H1 (cell line): ENCODE results near the gene DCAF8. TPM values are rescaled to one million over a fixed set of nuclear protein-coding genes. Genes with fewer than 3 reads are reported as not detected.

Experiments used
- CTCF ChIA-PET: fragments of 300-600 bp; sonication (Branson Sonifier 250); formaldehyde crosslinking; loops from one replicate; lab custom pipeline; 2021; ENCODE audit not compliant: partially characterized antibody; lab: Charles Lee
- POLR2A ChIA-PET: fragments of 300-600 bp; sonication (Branson Sonifier 250); formaldehyde crosslinking; loops from one replicate; lab custom pipeline; 2021; ENCODE audit warnings: inconsistent platforms; ENCODE audit not compliant: partially characterized antibody; lab: Charles Lee
- DNase-seq, 2 experiments: peaks; one replicate each; pipeline versions ENCODE4 v3.0.0 to v3.0.0-alpha.2; 2010 to 2022; ENCODE audit warnings: low spot score in 2 of 2, low read depth in 1 of 2, mixed read lengths in 1 of 2
- FAIRE-seq: peaks from 2 replicates; lab custom pipeline; 2011; peaks lifted over from hg19 to GRCh38; lab: Jason Lieb, UNC
- H2AFZ ChIP-seq: 2 replicates; pipeline ENCODE4 v1.8.1; 2012; ENCODE audit warnings: low read length, inconsistent platforms
- H2AK5ac ChIP-seq: 2 replicates; pipeline ENCODE4 v1.6.1; 2013; ENCODE audit warnings: low read depth, low read length
- H2BK120ac ChIP-seq: replicated peaks from 2 replicates; pipeline ENCODE3; 2013; ENCODE audit warnings: low read depth, low read length, inconsistent platforms
- H2BK12ac ChIP-seq: 2 replicates; pipeline ENCODE4 v1.6.1; 2013; ENCODE audit warnings: low read depth, low read length
- H2BK15ac ChIP-seq: 2 replicates; pipeline ENCODE4 v1.6.1; 2013; ENCODE audit warnings: low read length
- H2BK20ac ChIP-seq: 2 replicates; pipeline ENCODE4 v1.6.1; 2013; ENCODE audit warnings: low read length
- H2BK5ac ChIP-seq: 2 replicates; pipeline ENCODE4 v1.6.1; 2013; ENCODE audit warnings: low read depth, low read length
- H3K14ac ChIP-seq: 2 replicates; pipeline ENCODE4 v1.6.1; 2013; ENCODE audit warnings: inconsistent platforms; ENCODE audit not compliant: insufficient read length
- H3K18ac ChIP-seq: 2 replicates; pipeline ENCODE4 v1.6.1; 2013; ENCODE audit warnings: low read length; ENCODE audit errors: extremely low read depth
- H3K23ac ChIP-seq: 2 replicates; pipeline ENCODE4 v1.6.1; 2013; ENCODE audit warnings: inconsistent platforms; ENCODE audit not compliant: insufficient read length
- H3K23me2 ChIP-seq: 2 replicates; pipeline ENCODE4 v1.6.1; 2013; ENCODE audit warnings: low read depth, low read length
- H3K27ac ChIP-seq: 2 replicates; pipeline ENCODE4 v1.6.1; 2011; ENCODE audit warnings: low read depth, low read length, inconsistent platforms
- H3K27me3 ChIP-seq, 4 experiments: replicated peaks in 1 of 4; 1 replicate in 1 of 4; 2 replicates in 3 of 4; pipeline versions ENCODE4 v1.6.1 to v1.8.1; 2011 to 2013; ENCODE audit warnings: low read length in 3 of 4, mild to moderate bottlenecking in 3 of 4, inconsistent platforms in 2 of 4, mixed read lengths in 2 of 4, moderate library complexity in 1 of 4; ENCODE audit not compliant: control insufficient read depth in 3 of 4, insufficient read depth in 3 of 4; ENCODE audit errors: extremely low read depth in 1 of 4
- H3K36me3 ChIP-seq, 4 experiments: 2 replicates each; pipeline versions ENCODE4 v1.6.1 to v1.8.1; 2011 to 2013; ENCODE audit warnings: mild to moderate bottlenecking in 4 of 4, low read length in 3 of 4, moderate library complexity in 2 of 4, control low read depth in 1 of 4, inconsistent platforms in 1 of 4; ENCODE audit not compliant: insufficient read depth in 4 of 4, control insufficient read depth in 2 of 4
- H3K4ac ChIP-seq: replicated peaks from 2 replicates; pipeline ENCODE3; 2013; ENCODE audit warnings: low read length, low read depth, mixed read lengths, inconsistent platforms; ENCODE audit not compliant: insufficient read length
- H3K4me1 ChIP-seq, 4 experiments: replicated peaks in 1 of 4; 1 replicate in 1 of 4; 2 replicates in 3 of 4; pipeline versions ENCODE4 v1.6.1 to v1.8.1; 2011 to 2013; ENCODE audit warnings: low read length in 3 of 4, inconsistent platforms in 2 of 4, mixed read lengths in 1 of 4; ENCODE audit not compliant: insufficient read depth in 4 of 4, control insufficient read depth in 3 of 4
- H3K4me2 ChIP-seq, 2 experiments: 2 replicates each; pipeline versions ENCODE4 v1.6.1 to v1.8.1; 2011 to 2013; ENCODE audit warnings: low read depth in 2 of 2, low read length in 2 of 2, control low read depth in 1 of 2, inconsistent platforms in 1 of 2, mild to moderate bottlenecking in 1 of 2; ENCODE audit not compliant: insufficient read depth in 1 of 2
- H3K4me3 ChIP-seq, 4 experiments: fragments of 200-600, 300-600 bp in 1 of 4; sonication (generic), shearing (Covaris generic), sonication (Bioruptor Twin) in 1 of 4; 2 replicates each; pipeline versions ENCODE4 v1.5.1 to v1.8.1; 2011 to 2016; ENCODE audit warnings: low read length in 4 of 4, low read depth in 3 of 4, control low read depth in 2 of 4, inconsistent platforms in 2 of 4, mild to moderate bottlenecking in 2 of 4, mixed read lengths in 1 of 4, moderate library complexity in 1 of 4; ENCODE audit not compliant: insufficient read depth in 2 of 4; ENCODE audit errors: extremely low read depth in 1 of 4
- H3K56ac ChIP-seq: replicated peaks from 2 replicates; pipeline ENCODE3; 2013; ENCODE audit warnings: low read depth, mild to moderate bottlenecking, mixed read lengths, low read length, inconsistent platforms; ENCODE audit not compliant: insufficient read length
- H3K79me1 ChIP-seq: 2 replicates; pipeline ENCODE4 v1.6.1; 2013; ENCODE audit warnings: low read depth, low read length, control low read depth
- H3K79me2 ChIP-seq, 2 experiments: 2 replicates each; pipeline versions ENCODE4 v1.6.1 to v1.8.1; 2012 to 2013; ENCODE audit warnings: low read length in 2 of 2, mild to moderate bottlenecking in 2 of 2, inconsistent platforms in 1 of 2; ENCODE audit not compliant: insufficient read depth in 2 of 2, control insufficient read depth in 1 of 2
- H3K9ac ChIP-seq, 4 experiments: replicated peaks in 1 of 4; 1 replicate in 1 of 4; 2 replicates in 3 of 4; pipeline versions ENCODE4 v1.6.1 to v1.8.1; 2011 to 2013; ENCODE audit warnings: low read depth in 3 of 4, low read length in 3 of 4, control low read depth in 2 of 4, mild to moderate bottlenecking in 2 of 4, moderate library complexity in 2 of 4, inconsistent platforms in 1 of 4; ENCODE audit errors: extremely low read depth in 1 of 4
- H3K9me3 ChIP-seq, 2 experiments: 2 replicates each; pipeline versions ENCODE4 v1.6.1 to v1.8.1; 2012 to 2013; ENCODE audit warnings: mild to moderate bottlenecking in 2 of 2, moderate library complexity in 2 of 2, control low read depth in 1 of 2, inconsistent platforms in 1 of 2, low read depth in 1 of 2, low read length in 1 of 2, mixed read lengths in 1 of 2; ENCODE audit not compliant: insufficient read depth in 2 of 2
- H4K20me1 ChIP-seq, 2 experiments: replicated peaks in 1 of 2; 2 replicates each; pipeline versions ENCODE3 to v1.8.1; 2011 to 2013; ENCODE audit warnings: inconsistent platforms in 2 of 2, low read length in 2 of 2, mild to moderate bottlenecking in 1 of 2; ENCODE audit not compliant: insufficient read depth in 2 of 2, control insufficient read depth in 1 of 2
- H4K5ac ChIP-seq: 2 replicates; pipeline ENCODE4 v1.6.1; 2013; ENCODE audit warnings: low read length, low read depth, mixed read lengths, inconsistent platforms; ENCODE audit not compliant: insufficient read length
- H4K8ac ChIP-seq: 2 replicates; pipeline ENCODE4 v1.8.0; 2013; ENCODE audit warnings: mild to moderate bottlenecking, moderate library complexity, low read length, inconsistent platforms; ENCODE audit not compliant: insufficient read depth; ENCODE audit errors: extremely low read depth
- H4K91ac ChIP-seq: replicated peaks from 2 replicates; pipeline ENCODE3; 2013; ENCODE audit warnings: low read length, mixed read lengths, inconsistent platforms; ENCODE audit not compliant: insufficient read length
- BRCA1 ChIP-seq: IDR thresholded peaks from 2 replicates; pipeline ENCODE4 v1.6.1; 2012; ENCODE audit warnings: low read depth, low read length, improper control_type of control experiment
- CBX5 ChIP-seq: fragments of 300-800, 300-1000 bp; sonication (generic); IDR thresholded peaks from 2 replicates; pipeline ENCODE4 v1.7.1; 2016; ENCODE audit warnings: antibody characterized with exemption, low read length, low read depth
- GTF2F1 ChIP-seq: IDR thresholded peaks from 2 replicates; pipeline ENCODE4 v1.6.1; 2012; ENCODE audit warnings: low read depth, low read length, improper control_type of control experiment, borderline replicate concordance
- HDAC2 ChIP-seq, 2 experiments: fragments of 300-600 bp in 1 of 2; sonication (generic) in 1 of 2; IDR thresholded peaks; 2 replicates each; pipeline ENCODE4 v1.6.1; 2011 to 2012; ENCODE audit warnings: low read depth in 2 of 2, low read length in 2 of 2, mild to moderate bottlenecking in 2 of 2, moderate library complexity in 2 of 2, borderline replicate concordance in 1 of 2, inconsistent platforms in 1 of 2
- NANOG ChIP-seq: IDR thresholded peaks from 2 replicates; pipeline ENCODE4 v1.6.1; 2011; ENCODE audit warnings: low read length, low read depth, mild to moderate bottlenecking, inconsistent platforms; ENCODE audit not compliant: insufficient read depth, poor library complexity, severe bottlenecking
- NRF1 ChIP-seq: IDR thresholded peaks from 2 replicates; pipeline ENCODE4 v1.6.1; 2011; ENCODE audit warnings: mild to moderate bottlenecking, low read depth, low read length, improper control_type of control experiment
- RAD21 ChIP-seq, 2 experiments: IDR thresholded peaks in 1 of 2; conservative IDR thresholded peaks in 1 of 2; 2 replicates each; pipeline ENCODE4 v1.6.1; 2011; ENCODE audit warnings: low read depth in 2 of 2, low read length in 2 of 2, improper control_type of control experiment in 1 of 2, inconsistent platforms in 1 of 2, mild to moderate bottlenecking in 1 of 2, moderate library complexity in 1 of 2
- SIRT6 ChIP-seq: IDR thresholded peaks from one replicate; pipeline ENCODE4 v1.7.1; 2012; ENCODE audit warnings: low read length, inconsistent platforms
- SP4 ChIP-seq: IDR thresholded peaks from 2 replicates; pipeline ENCODE4 v1.6.1; 2012; ENCODE audit warnings: low read length, inconsistent platforms
- TAF1 ChIP-seq: IDR thresholded peaks from 2 replicates; pipeline ENCODE4 v1.6.1; 2011; ENCODE audit warnings: mild to moderate bottlenecking, low read depth, low read length
- WGBS, 2 experiments: shearing (Covaris generic) in 1 of 2; methylation state at CpG; one replicate each; pipeline versions ENCODE4 v1.1.6 to v1.1.7; 2013 to 2015; ENCODE audit warnings: low lambda C conversion rate in 2 of 2, mixed read lengths in 2 of 2, inconsistent platforms in 1 of 2, low coverage in 1 of 2, missing lambda C conversion rate in 1 of 2; ENCODE audit not compliant: insufficient replicate concordance in 2 of 2, insufficient coverage in 1 of 2, insufficient read length in 1 of 2; ENCODE audit errors: extremely low coverage in 1 of 2, missing lambda C conversion rate in 1 of 2; 5-methylcytosine and 5-hydroxymethylcytosine counted together
- polyA plus RNA-seq, 7 experiments: library from polyadenylated mRNA; depleted of rRNA in 3 of 7; stranded (reverse) in 5 of 7; unstranded in 2 of 7; fragments of >200 nt in 5 of 7; fragments of 200-250 nt in 2 of 7; gene quantifications; 1 replicate in 5 of 7; 2 replicates in 1 of 7; 4 replicates in 1 of 7; pipeline versions ENCODE4 v1.2.1 to v1.2.3, GENCODE V29; 2011 to 2013; ENCODE audit warnings: missing spikeins in 2 of 7, mixed read lengths in 2 of 7
- total RNA-seq: library from RNA; stranded (reverse); fragmentation: NEBNext Ultra II Directional; extraction: Animal tissue kit (Norgen Biotek cat#: 25700); gene quantifications from 2 replicates; pipeline ENCODE4 v1.2.1, GENCODE V29; 2021

Gene DCAF8
- total and polyA plus RNA-seq, 2 of the 8 experiments (the other 6 are each of a cell fraction or from before 2014, with no cell fraction given), result 68.2 to 110 TPM

GRCh38 chr1:160260406-160261382 lies 1.7 kb downstream of the DCAF8 start:
- Histone ChIP-seq H3K4me2 (peak overlapping the region; percentile 65 to 89), H4K20me1 (no peaks in the 10 kb centered on the region), H3K36me3 (no peaks in the 10 kb centered on the region; a peak in 1 of 8 replicates), H3K79me2 (peaks cover 5 to 60% of the 10 kb centered on the region in 2 experiments; a peak in 3 of 4 replicates), H2BK120ac (no peak overlapping the region), H4K8ac (no peak overlapping the region), H4K91ac (no peak overlapping the region), H2BK20ac (no peak overlapping the region), H2AFZ (no peak overlapping the region), H3K4me3 (peak overlapping the region; percentile 91 to 99 (median 96); a peak in 7 of 8 replicates), H2AK5ac (0 out of 2 replicates have a peak overlapping the region, but pooled peaks have one; percentile 30), H3K27ac (no peak overlapping the region), H3K23ac (no peak overlapping the region), H3K27me3 (no peaks in the 10 kb centered on the region), H3K4ac (no peak overlapping the region), H3K14ac (no peak overlapping the region), H3K4me1 (peaks cover 2 to 13% (median 5%) of the 10 kb centered on the region in 4 experiments; a peak in 6 of 7 replicates), H3K9ac (peak overlapping the region in 3 of 4 experiments; percentile 26 to 76 (median 28); a peak in 4 of 7 replicates), H2BK12ac (no peak overlapping the region; the same call in 1 of the 2 replicates), H2BK5ac (no peak overlapping the region), H3K56ac (no peak overlapping the region), H2BK15ac (no peak overlapping the region), H4K5ac (no peak overlapping the region), H3K9me3 (no peaks in the 10 kb centered on the region), H3K23me2 (0 out of 2 replicates have a peak, but pooled peaks cover 2% of the 10 kb centered on the region), H3K18ac (no peak overlapping the region), H3K79me1 (no peaks in the 10 kb centered on the region; the same call in 1 of the 2 replicates)
- WGBS, 2 experiments, result 91% methylated on average over 6 of the region's 6 CpGs; no CpG with 5 or more reads in 1 of the 2 experiments
- ChIA-PET POLR2A (interaction anchor here (0.7 to 7.6 kb wide), 9 partner anchors 8 to 162 kb away, joined by 3 to 58 read pairs (median 14); partner anchors contain the start of genes IGSF8 and PEX19), CTCF (interaction anchor here (0.9 to 4.2 kb wide), 8 partner anchors 8 to 150 kb away, joined by 3 to 28 read pairs (median 5); partner anchors contain the start of gene CASQ1)
- no peak for FAIRE-seq
- DNase-seq, result no peak
- no peak for TF ChIP-seq HDAC2 (IDR thresholded peaks at IDR 0.05; ENCODE audit: borderline replicate concordance in 1 of 2, low read depth in 2 of 2, low read length in 2 of 2)
- TF ChIP-seq NRF1, result no peak
- no peak for TF ChIP-seq NANOG
- no peak for TF ChIP-seq GTF2F1
- TF ChIP-seq CBX5, result no peak
- no peak for TF ChIP-seq RAD21 (IDR thresholded peaks at IDR 0.05 in 1 of 2, conservative IDR thresholded peaks at IDR 0.05 in 1 of 2; ENCODE audit: low read depth in 2 of 2, low read length in 2 of 2)
- no peak for TF ChIP-seq TAF1
- TF ChIP-seq SIRT6, result no peak
- no peak for TF ChIP-seq BRCA1
- no peak for TF ChIP-seq SP4
